ENCODE results near the gene C7orf33. TPM values are rescaled to one million over a fixed set of nuclear protein-coding genes. Genes with fewer than 3 reads are reported as not detected.
"Not testable (repeated sequence)": the region's sequence is repeated elsewhere in the genome, so short reads cannot be mapped to it uniquely, and the experiment has no call there.

The C7orf33 gene
- total RNA-seq, 2 donors from 2014 or later = not detected

GRCh38 chr7:148587076-148587475 is 3.5 kb upstream of the C7orf33 start:
- Mint-ChIP-seq H3K36me3 (ENCODE audit: insufficient read depth in 2 of 2) (no peaks in the 10 kb centered on the region), H3K9me3 (no peaks in the 10 kb centered on the region), H3K4me3 (no peak overlapping the region), H3K27me3 (ENCODE audit: low read depth) (peaks cover 51% of the 10 kb centered on the region), H3K27ac (no peak overlapping the region), H3K4me1 (ENCODE audit: low read depth) (peaks cover 25% of the 10 kb centered on the region)
- no peak for DNase-seq
- no peak for ATAC-seq (replicated peaks in 1 of 2)

GRCh38 chr7:148588168-148588567 is 2.4 kb upstream of the C7orf33 start:
- peaks cover 25% of the 10 kb centered on the region for H3K4me1 Mint-ChIP-seq (ENCODE audit: low read depth)
- no peak for ATAC-seq (replicated peaks in 1 of 2)
- peaks cover 54% of the 10 kb centered on the region for H3K27me3 Mint-ChIP-seq (ENCODE audit: low read depth)
- H3K36me3 Mint-ChIP-seq (ENCODE audit: insufficient read depth in 2 of 2) = no peaks in the 10 kb centered on the region
- DNase-seq = no peak
- H3K9me3 Mint-ChIP-seq = no peaks in the 10 kb centered on the region
- H3K27ac Mint-ChIP-seq = no peak overlapping the region
- no peak overlapping the region for H3K4me3 Mint-ChIP-seq

- Mint-ChIP-seq H3K4me3 (no peak overlapping the region), H3K9me3 (no peaks in the 10 kb centered on the region), H3K27me3 (ENCODE audit: low read depth) (peaks cover 54% of the 10 kb centered on the region), H3K27ac (no peak overlapping the region), H3K4me1 (ENCODE audit: low read depth) (peaks cover 23% of the 10 kb centered on the region), H3K36me3 (ENCODE audit: insufficient read depth in 2 of 2) (no peaks in the 10 kb centered on the region)
- DNase-seq (no peak), ATAC-seq (replicated peaks in 1 of 2) (no peak)
Measured at GRCh38 chr7:148588670-148589131, 1.9 kb upstream of the C7orf33 start.

- Mint-ChIP-seq H3K9me3 (no peaks in the 10 kb centered on the region), H3K4me3 (no peak overlapping the region), H3K27me3 (ENCODE audit: low read depth) (peaks cover 54% of the 10 kb centered on the region), H3K36me3 (ENCODE audit: insufficient read depth in 2 of 2) (no peaks in the 10 kb centered on the region), H3K27ac (no peak overlapping the region), H3K4me1 (ENCODE audit: low read depth) (peaks cover 14% of the 10 kb centered on the region)
- ATAC-seq (replicated peaks in 1 of 2) (no peak), DNase-seq (no peak)
Measured at GRCh38 chr7:148589640-148590039, 926 bp upstream of the C7orf33 start.

- not testable (repeated sequence) for H3K4me3 Mint-ChIP-seq; DNase-seq; H3K36me3 Mint-ChIP-seq (ENCODE audit: insufficient read depth in 2 of 2); H3K27ac Mint-ChIP-seq; ATAC-seq (replicated peaks in 1 of 2); H3K9me3 Mint-ChIP-seq; H3K4me1 Mint-ChIP-seq (ENCODE audit: low read depth)
- H3K27me3 Mint-ChIP-seq (ENCODE audit: low read depth) = peaks cover 23% of the 10 kb centered on the region
Measured at GRCh38 chr7:148596354-148596753, 5.8 kb downstream of the C7orf33 start.

GRCh38 chr7:148598351-148598750 is 7.8 kb downstream of the C7orf33 start:
- no peak for ATAC-seq (replicated peaks in 1 of 2)
- H3K36me3 Mint-ChIP-seq (ENCODE audit: insufficient read depth in 2 of 2) = peaks cover under 1 to 2% of the 10 kb centered on the region in 2 donors
- peaks cover 23% of the 10 kb centered on the region for H3K27me3 Mint-ChIP-seq (ENCODE audit: low read depth)
- no peaks in the 10 kb centered on the region for H3K4me1 Mint-ChIP-seq (ENCODE audit: low read depth)
- H3K4me3 Mint-ChIP-seq = no peak overlapping the region
- H3K9me3 Mint-ChIP-seq = peaks cover 2 to 3% of the 10 kb centered on the region in 2 donors
- H3K27ac Mint-ChIP-seq = no peak overlapping the region
- DNase-seq = no peak

- H3K4me3 Mint-ChIP-seq = no peak overlapping the region
- no peak for DNase-seq
- peaks cover 30% of the 10 kb centered on the region for H3K27me3 Mint-ChIP-seq (ENCODE audit: low read depth)
- peaks cover 8 to 9% of the 10 kb centered on the region in 2 donors for H3K9me3 Mint-ChIP-seq
- H3K27ac Mint-ChIP-seq = no peak overlapping the region
- H3K4me1 Mint-ChIP-seq (ENCODE audit: low read depth) = peaks cover 16% of the 10 kb centered on the region
- no peak for ATAC-seq (replicated peaks in 1 of 2)
- peaks cover 13 to 14% of the 10 kb centered on the region in 2 donors for H3K36me3 Mint-ChIP-seq (ENCODE audit: insufficient read depth in 2 of 2)
Measured at GRCh38 chr7:148605350-148605749, 14.8 kb downstream of the C7orf33 start.

- DNase-seq = no peak
- Mint-ChIP-seq H3K4me1 (ENCODE audit: low read depth) (peaks cover 16% of the 10 kb centered on the region), H3K36me3 (ENCODE audit: insufficient read depth in 2 of 2) (peaks cover 13 to 14% of the 10 kb centered on the region in 2 donors), H3K9me3 (peaks cover 8 to 9% of the 10 kb centered on the region in 2 donors), H3K27ac (no peak overlapping the region), H3K27me3 (ENCODE audit: low read depth) (peaks cover 30% of the 10 kb centered on the region), H3K4me3 (no peak overlapping the region)
- ATAC-seq (replicated peaks in 1 of 2) = no peak
Measured at GRCh38 chr7:148607151-148607661, 16.6 kb downstream of the C7orf33 start.

GRCh38 chr7:148609045-148609725 is 18.6 kb downstream of the C7orf33 start:
- Mint-ChIP-seq H3K4me3 (no peak overlapping the region), H3K9me3 (peaks cover 6 to 9% of the 10 kb centered on the region in 2 donors), H3K36me3 (ENCODE audit: insufficient read depth in 2 of 2) (peaks cover 8 to 9% of the 10 kb centered on the region in 2 donors), H3K4me1 (ENCODE audit: low read depth) (peaks cover 16% of the 10 kb centered on the region), H3K27ac (no peak overlapping the region), H3K27me3 (ENCODE audit: low read depth) (peaks cover 27% of the 10 kb centered on the region)
- DNase-seq (no peak), ATAC-seq (replicated peaks in 1 of 2) (no peak)

GRCh38 chr7:148611692-148612091 is 21.1 kb downstream of the C7orf33 start:
- Mint-ChIP-seq H3K27me3 (ENCODE audit: low read depth) (peaks cover 20% of the 10 kb centered on the region), H3K36me3 (ENCODE audit: insufficient read depth in 2 of 2) (peaks cover 0 to 3% of the 10 kb centered on the region in 2 donors), H3K4me1 (ENCODE audit: low read depth) (peaks cover 9% of the 10 kb centered on the region), H3K27ac (no peak overlapping the region), H3K4me3 (no peak overlapping the region), H3K9me3 (no peaks in the 10 kb centered on the region)
- ATAC-seq (replicated peaks in 1 of 2) (no peak), DNase-seq (no peak)

- Mint-ChIP-seq H3K27me3 (ENCODE audit: low read depth) (peaks cover 31% of the 10 kb centered on the region), H3K9me3 (peaks cover 10% of the 10 kb centered on the region in 2 donors), H3K4me1 (ENCODE audit: low read depth) (no peaks in the 10 kb centered on the region), H3K36me3 (ENCODE audit: insufficient read depth in 2 of 2) (peaks cover 7 to 12% of the 10 kb centered on the region in 2 donors), H3K27ac (no peak overlapping the region), H3K4me3 (no peak overlapping the region)
- ATAC-seq (replicated peaks in 1 of 2) = no peak
- DNase-seq = no peak
Measured at GRCh38 chr7:148615085-148615730, 24.6 kb downstream of the C7orf33 start.

- ATAC-seq (replicated peaks in 1 of 2) (peak in 1 of 2 donors; percentile 13), DNase-seq (no peak)
- Mint-ChIP-seq H3K27me3 (ENCODE audit: low read depth) (peaks cover 39% of the 10 kb centered on the region), H3K36me3 (ENCODE audit: insufficient read depth in 2 of 2) (peaks cover 11 to 16% of the 10 kb centered on the region in 2 donors), H3K4me1 (ENCODE audit: low read depth) (peaks cover 26% of the 10 kb centered on the region), H3K4me3 (no peak overlapping the region), H3K9me3 (peaks cover 10% of the 10 kb centered on the region in 2 donors), H3K27ac (no peak overlapping the region)
Measured at GRCh38 chr7:148620749-148621359, 30.3 kb downstream of the C7orf33 start.

- DNase-seq (no peak), ATAC-seq (replicated peaks in 1 of 2) (peak in 1 of 2 donors; percentile 36)
- Mint-ChIP-seq H3K4me3 (no peak overlapping the region), H3K27me3 (ENCODE audit: low read depth) (peaks cover 39% of the 10 kb centered on the region), H3K4me1 (ENCODE audit: low read depth) (peaks cover 28% of the 10 kb centered on the region), H3K9me3 (peaks cover 10% of the 10 kb centered on the region in 2 donors), H3K36me3 (ENCODE audit: insufficient read depth in 2 of 2) (peaks cover 11 to 16% of the 10 kb centered on the region in 2 donors), H3K27ac (no peak overlapping the region)
Measured at GRCh38 chr7:148621563-148621962, 31.0 kb downstream of the C7orf33 start.
